ENCODE data around the gene SNX5.

The SNX5 gene

GRCh38 chr20:17948442-17948841 is 20.2 kb downstream of the SNX5 start:
- in situ Hi-C loops (cut with HindIII; ENCODE audit: low sequenced_read_pairs): no loop called here
- DNase-seq (ENCODE audit: low read depth): no peak
- no peak overlapping the region for H3K4me3 ChIP-seq (ENCODE audit: low read depth, low read length)
- no peak for TF ChIP-seq CTCF (IDR thresholded peaks at IDR 0.05; ENCODE audit: low read depth, low read length, missing control alignments)

GRCh38 chr20:17947474-17947815 is 21.1 kb downstream of the SNX5 start:
- no peak for DNase-seq (ENCODE audit: low read depth)
- no peak for TF ChIP-seq CTCF (IDR thresholded peaks at IDR 0.05; ENCODE audit: low read depth, low read length, missing control alignments)
- in situ Hi-C loops (cut with HindIII; ENCODE audit: low sequenced_read_pairs): no loop called here
- H3K4me3 ChIP-seq (ENCODE audit: low read depth, low read length): no peak overlapping the region

GRCh38 chr20:17946572-17947473 is 21.8 kb downstream of the SNX5 start:
- H3K4me3 ChIP-seq (ENCODE audit: low read depth, low read length): no peak overlapping the region
- no peak for DNase-seq (ENCODE audit: low read depth)
- no peak for TF ChIP-seq CTCF (IDR thresholded peaks at IDR 0.05; ENCODE audit: low read depth, low read length, missing control alignments)
- in situ Hi-C loops (cut with HindIII; ENCODE audit: low sequenced_read_pairs): no loop called here

- in situ Hi-C loops (cut with HindIII; ENCODE audit: low sequenced_read_pairs): no loop called here
- TF ChIP-seq CTCF (IDR thresholded peaks at IDR 0.05; ENCODE audit: low read depth, low read length, missing control alignments): no peak
- DNase-seq (ENCODE audit: low read depth): no peak
- H3K4me3 ChIP-seq (ENCODE audit: low read depth, low read length): no peak overlapping the region
These were observed 22.6 kb downstream of the SNX5 start for GRCh38 chr20:17946040-17946439.

GRCh38 chr20:17944854-17945474 is 23.6 kb downstream of the SNX5 start:
- no peak overlapping the region for H3K4me3 ChIP-seq (ENCODE audit: low read depth, low read length)
- in situ Hi-C loops (cut with HindIII; ENCODE audit: low sequenced_read_pairs): no loop called here
- TF ChIP-seq CTCF (IDR thresholded peaks at IDR 0.05; ENCODE audit: low read depth, low read length, missing control alignments): no peak
- no peak for DNase-seq (ENCODE audit: low read depth)

GRCh38 chr20:17943343-17943742 is 25.3 kb downstream of the SNX5 start:
- H3K4me3 ChIP-seq (ENCODE audit: low read depth, low read length): no peak overlapping the region
- DNase-seq (ENCODE audit: low read depth): no peak
- TF ChIP-seq CTCF (IDR thresholded peaks at IDR 0.05; ENCODE audit: low read depth, low read length, missing control alignments): no peak
- in situ Hi-C loops (cut with HindIII; ENCODE audit: low sequenced_read_pairs): no loop called here

Measured in astrocyte of the cerebellum (primary cell).